Upper lobe of right lung (tissue), 1 donor: ENCODE measurements around the gene DEPDC7. TPM values are rescaled to one million over a fixed set of nuclear protein-coding genes. Genes with fewer than 3 reads are reported as not detected.

Experiments used
- ATAC-seq: fragments of 200-7000 bp; cut with Tn5 transposase; one replicate; pipeline ENCODE4 v1.9.1; 2020; ENCODE audit warnings: mild to moderate bottlenecking, moderate library complexity
- DNase-seq: peaks from one replicate; pipeline ENCODE4 v3.0.0-alpha.2; 2020
- H3K27ac ChIP-seq: fragments of 200-600 bp; one replicate; pipeline ENCODE4 v1.8.0; 2022
- H3K27me3 ChIP-seq: fragments of 200-600 bp; one replicate; pipeline ENCODE4 v1.8.0; 2022; ENCODE audit warnings: mild to moderate bottlenecking
- H3K36me3 ChIP-seq: fragments of 200-600 bp; one replicate; pipeline ENCODE4 v1.8.0; 2022
- H3K4me1 ChIP-seq: fragments of 200-600 bp; one replicate; pipeline ENCODE4 v1.8.0; 2022
- H3K4me3 ChIP-seq: fragments of 200-600 bp; one replicate; pipeline ENCODE4 v1.8.0; 2022; ENCODE audit warnings: mild to moderate bottlenecking
- H3K9me3 ChIP-seq: fragments of 200-600 bp; one replicate; pipeline ENCODE4 v1.8.0; 2022
- intact Hi-C: fragments of 100-400 bp; cut with DNase I; formaldehyde crosslinking; loops from one replicate; pipeline ENCODE4 v1.11.0; 2022
- total RNA-seq: library from RNA; stranded (reverse); fragmentation: NEBNext Ultra II Directional; extraction: Animal tissue kit (Norgen Biotek cat#: 25700); gene quantifications from one replicate; pipeline ENCODE4 v1.2.1, GENCODE V29; 2021
- TF ChIP-seq, protein P1 (sequence below): fragments of 200-600 bp; IDR thresholded peaks from one replicate; pipeline ENCODE4 v1.8.0; 2022; ENCODE audit warnings: antibody characterized with exemption
- donor health status: DM: no; HTN: yes; CAD: no; lungs with severe emphysema.

Gene DEPDC7
- total RNA-seq, 1 donor from 2014 or later, result 0.81 TPM

DNA sequence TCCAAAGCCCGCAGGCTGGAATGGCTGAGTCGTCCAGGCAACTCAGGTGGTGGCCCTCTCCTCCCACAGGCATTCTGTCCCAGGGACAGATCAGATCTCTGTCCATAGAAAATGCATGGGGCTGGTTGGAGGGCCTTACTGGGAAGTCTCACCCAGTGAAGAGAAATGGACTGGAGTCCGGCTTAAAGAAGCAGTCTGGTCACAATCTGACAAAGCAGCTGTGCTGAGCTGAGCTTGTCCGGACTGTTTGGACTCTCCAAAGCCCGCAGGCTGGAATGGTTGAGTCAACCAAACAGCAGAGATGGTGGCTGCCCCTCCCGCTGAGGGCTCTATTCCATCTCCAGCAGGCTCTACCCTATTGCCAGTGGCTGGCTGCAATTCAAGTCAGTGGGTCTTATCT, 14.4 kb upstream of the DEPDC7 start:
- no peak overlapping the region for H3K27ac ChIP-seq
- no peaks in the 10 kb centered on the region for H3K27me3 ChIP-seq
- DNase-seq (no peak), ATAC-seq (no peak)
- no peaks in the 10 kb centered on the region for H3K9me3 ChIP-seq
- H3K36me3 ChIP-seq, result no peaks in the 10 kb centered on the region
- H3K4me3 ChIP-seq, result no peak overlapping the region
- intact Hi-C loops, result no loop called here
- no peaks in the 10 kb centered on the region for H3K4me1 ChIP-seq
- TF ChIP-seq, protein P1, sequence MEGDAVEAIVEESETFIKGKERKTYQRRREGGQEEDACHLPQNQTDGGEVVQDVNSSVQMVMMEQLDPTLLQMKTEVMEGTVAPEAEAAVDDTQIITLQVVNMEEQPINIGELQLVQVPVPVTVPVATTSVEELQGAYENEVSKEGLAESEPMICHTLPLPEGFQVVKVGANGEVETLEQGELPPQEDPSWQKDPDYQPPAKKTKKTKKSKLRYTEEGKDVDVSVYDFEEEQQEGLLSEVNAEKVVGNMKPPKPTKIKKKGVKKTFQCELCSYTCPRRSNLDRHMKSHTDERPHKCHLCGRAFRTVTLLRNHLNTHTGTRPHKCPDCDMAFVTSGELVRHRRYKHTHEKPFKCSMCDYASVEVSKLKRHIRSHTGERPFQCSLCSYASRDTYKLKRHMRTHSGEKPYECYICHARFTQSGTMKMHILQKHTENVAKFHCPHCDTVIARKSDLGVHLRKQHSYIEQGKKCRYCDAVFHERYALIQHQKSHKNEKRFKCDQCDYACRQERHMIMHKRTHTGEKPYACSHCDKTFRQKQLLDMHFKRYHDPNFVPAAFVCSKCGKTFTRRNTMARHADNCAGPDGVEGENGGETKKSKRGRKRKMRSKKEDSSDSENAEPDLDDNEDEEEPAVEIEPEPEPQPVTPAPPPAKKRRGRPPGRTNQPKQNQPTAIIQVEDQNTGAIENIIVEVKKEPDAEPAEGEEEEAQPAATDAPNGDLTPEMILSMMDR, result no peak

DNA sequence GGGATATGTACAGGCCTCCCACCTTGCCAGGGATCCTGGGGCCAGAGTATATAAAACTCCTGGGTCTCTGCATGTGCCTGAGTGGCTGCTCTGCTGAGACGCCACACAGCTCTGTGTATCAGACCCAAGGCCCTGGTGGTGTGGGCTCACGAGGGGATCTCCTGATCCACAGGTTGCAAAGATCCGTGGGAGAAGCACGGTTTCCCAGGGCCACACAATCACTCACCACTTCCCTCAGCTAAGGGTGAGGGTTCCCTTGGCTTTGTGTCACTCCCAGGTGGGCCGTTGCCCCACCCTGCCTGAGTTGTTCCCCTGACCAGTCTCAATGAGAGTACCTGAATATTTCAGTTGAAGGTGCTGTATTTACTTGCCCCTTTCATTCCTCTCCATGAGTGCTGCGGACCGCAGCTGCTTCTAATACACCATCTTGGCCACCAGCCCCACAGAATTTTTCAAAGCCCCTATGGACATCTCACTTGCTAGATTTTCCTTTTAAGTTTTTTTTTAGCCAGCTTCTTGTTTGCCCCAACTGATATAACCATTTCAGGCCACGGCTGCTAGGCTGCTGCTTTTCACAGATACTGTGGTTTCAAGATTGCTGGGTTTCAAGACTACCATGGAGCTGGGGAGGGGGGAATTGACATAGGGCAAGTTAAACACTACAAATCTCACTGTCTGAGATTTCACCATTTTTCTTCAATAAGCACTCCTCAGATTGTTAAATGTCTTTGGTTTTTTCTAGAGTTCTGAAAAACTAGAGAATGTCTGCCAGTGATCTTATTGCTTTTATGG, 13.7 kb upstream of the DEPDC7 start:
- intact Hi-C loops, result no loop called here
- TF ChIP-seq, protein P1, result no peak
- no peaks in the 10 kb centered on the region for H3K9me3 ChIP-seq
- no peaks in the 10 kb centered on the region for H3K4me1 ChIP-seq
- H3K36me3 ChIP-seq, result no peaks in the 10 kb centered on the region
- H3K4me3 ChIP-seq, result no peak overlapping the region
- DNase-seq (no peak), ATAC-seq (peak; percentile 35)
- H3K27ac ChIP-seq, result no peak overlapping the region
- H3K27me3 ChIP-seq, result no peaks in the 10 kb centered on the region

DNA sequence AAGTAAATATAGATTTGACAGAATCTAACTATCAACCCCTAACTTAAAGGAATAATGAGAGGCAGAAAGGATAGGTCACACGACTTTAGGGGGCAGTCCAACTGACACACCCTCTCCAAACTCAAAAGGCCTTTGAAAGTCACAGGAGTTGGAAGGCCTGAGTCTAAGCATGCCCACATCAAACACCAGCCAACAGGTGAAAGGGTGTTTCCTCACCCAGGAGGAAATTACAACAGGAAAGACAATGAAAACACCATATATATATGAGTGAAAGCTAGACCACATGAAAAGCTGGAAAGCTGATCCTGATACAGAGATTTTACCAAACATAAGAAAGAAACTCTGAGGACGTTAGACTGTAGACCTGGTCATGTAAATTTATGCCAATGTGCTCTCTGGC, 10.5 kb upstream of the DEPDC7 start:
- Histone ChIP-seq H3K27me3 (no peaks in the 10 kb centered on the region), H3K4me3 (no peak overlapping the region), H3K36me3 (no peaks in the 10 kb centered on the region), H3K4me1 (no peaks in the 10 kb centered on the region), H3K9me3 (no peaks in the 10 kb centered on the region), H3K27ac (no peak overlapping the region)
- no peak for DNase-seq
- TF ChIP-seq, protein P1, result no peak
- ATAC-seq, result no peak
- intact Hi-C loops, result no loop called here

DNA sequence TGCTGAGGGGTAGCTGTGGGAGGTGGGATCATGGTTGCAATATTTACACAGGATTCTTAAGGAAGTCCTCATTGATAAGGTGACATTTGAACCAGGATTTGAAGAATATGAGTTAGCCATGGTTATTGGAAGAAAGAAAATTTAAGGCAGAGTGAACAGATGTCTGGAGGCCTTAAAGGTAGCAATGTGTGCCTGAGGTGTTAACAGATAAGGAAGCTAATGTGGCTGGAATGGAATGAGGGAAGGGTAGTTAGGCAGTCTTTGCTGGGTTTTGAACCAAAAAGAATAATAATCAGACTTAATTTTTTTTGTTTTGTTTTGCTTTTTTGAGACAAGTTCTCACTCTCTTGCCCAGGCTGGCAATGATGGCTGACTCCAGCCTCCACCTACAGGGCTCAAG, 9.7 kb upstream of the DEPDC7 start:
- Histone ChIP-seq H3K36me3 (no peaks in the 10 kb centered on the region), H3K9me3 (no peaks in the 10 kb centered on the region), H3K27ac (no peak overlapping the region), H3K4me3 (no peak overlapping the region), H3K27me3 (no peaks in the 10 kb centered on the region), H3K4me1 (no peaks in the 10 kb centered on the region)
- ATAC-seq, result no peak
- intact Hi-C loops, result no loop called here
- no peak for DNase-seq
- TF ChIP-seq, protein P1, result no peak

DNA sequence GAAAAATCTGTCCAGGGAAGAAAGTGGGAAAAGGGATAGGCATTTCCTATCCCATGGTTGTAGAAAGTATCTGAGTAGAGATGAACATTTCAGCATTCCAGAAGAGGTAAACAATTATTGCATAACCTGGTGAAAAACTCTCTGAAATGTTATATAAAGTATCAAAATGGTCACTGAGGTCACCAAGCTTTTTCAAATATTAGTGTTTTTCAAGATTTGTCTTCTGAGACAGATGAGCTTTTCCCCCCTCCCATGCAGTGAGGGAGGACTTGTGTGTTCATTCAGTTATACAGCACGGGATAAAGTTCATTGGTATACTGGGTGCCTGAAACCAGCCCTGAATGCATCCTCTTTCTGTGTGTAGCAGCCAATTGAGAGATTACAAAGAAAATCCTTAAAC, 1.9 kb upstream of the DEPDC7 start:
- TF ChIP-seq, protein P1, result no peak
- H3K4me1 ChIP-seq, result no peaks in the 10 kb centered on the region
- DNase-seq (no peak), ATAC-seq (no peak)
- H3K36me3 ChIP-seq, result no peaks in the 10 kb centered on the region
- H3K9me3 ChIP-seq, result no peaks in the 10 kb centered on the region
- intact Hi-C loops, result no loop called here
- peaks cover 5% of the 10 kb centered on the region for H3K27me3 ChIP-seq
- H3K4me3 ChIP-seq, result no peak overlapping the region
- H3K27ac ChIP-seq, result no peak overlapping the region
